Neural cell (in vitro differentiated cells): Measurements from ENCODE around the gene FAM163B.

Experiments
- EP300 ChIP-seq: fragments of 450-650 bp; conservative IDR thresholded peaks from 2 replicates; pipeline ENCODE4 v1.6.1; 2014; ENCODE audit warnings: antibody characterized with exemption, mild to moderate bottlenecking, moderate library complexity; ENCODE audit not compliant: poor library complexity, severe bottlenecking
- EZH2 ChIP-seq: fragments of 200-600, 300-800 bp; shearing (Covaris generic), sonication (generic); IDR thresholded peaks from 2 replicates; pipeline ENCODE4 v1.6.1; 2014; ENCODE audit warnings: antibody characterized with exemption, low read length, borderline replicate concordance, mild to moderate bottlenecking; ENCODE audit not compliant: insufficient read depth, poor library complexity, severe bottlenecking
- POLR2AphosphoS5 ChIP-seq: IDR thresholded peaks from 2 replicates; pipeline ENCODE4 v1.6.1; 2012
- SMC3 ChIP-seq: fragments of 450-650 bp; conservative IDR thresholded peaks from 2 replicates; pipeline ENCODE4 v1.6.1; 2014; ENCODE audit warnings: antibody characterized with exemption, mild to moderate bottlenecking, moderate library complexity; ENCODE audit not compliant: poor library complexity
- TF ChIP-seq, protein P1 (sequence below): fragments of 450-650 bp; IDR thresholded peaks from 2 replicates; pipeline ENCODE4 v1.5.1; 2014; ENCODE audit warnings: antibody characterized with exemption, mild to moderate bottlenecking, moderate library complexity; ENCODE audit not compliant: poor library complexity, severe bottlenecking
- TF ChIP-seq, protein P2 (sequence below): IDR thresholded peaks from 2 replicates; pipeline ENCODE4 v1.6.1; 2012; ENCODE audit warnings: borderline replicate concordance

DNA sequence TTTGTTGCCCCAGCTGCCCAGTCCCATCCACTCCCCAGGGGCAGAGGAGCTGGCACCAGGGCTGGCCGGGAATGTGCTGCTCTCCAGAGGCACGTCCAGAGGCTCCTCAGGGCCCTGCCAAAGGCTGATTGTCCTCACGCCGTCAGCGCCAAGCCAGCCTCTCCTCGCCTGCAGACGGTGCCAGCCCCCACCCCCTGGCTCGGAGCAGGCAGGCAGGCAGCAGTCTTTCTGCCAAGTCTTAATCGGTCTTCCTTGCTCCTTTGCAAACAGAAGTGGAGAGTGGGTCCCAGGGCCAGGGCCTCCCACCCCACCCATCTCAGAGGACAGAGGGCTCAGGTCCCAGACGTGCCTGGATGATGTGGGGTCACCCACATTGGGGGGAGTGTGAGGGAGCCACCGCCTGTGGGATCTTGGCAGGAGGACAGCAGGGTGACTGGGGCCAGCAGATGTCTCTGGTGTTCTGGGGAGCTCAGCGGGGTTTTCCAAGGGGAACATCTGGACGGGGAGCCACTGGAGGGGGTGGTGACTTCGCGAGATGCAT is 36.3 kb downstream of the FAM163B start:
- TF ChIP-seq, protein P1, sequence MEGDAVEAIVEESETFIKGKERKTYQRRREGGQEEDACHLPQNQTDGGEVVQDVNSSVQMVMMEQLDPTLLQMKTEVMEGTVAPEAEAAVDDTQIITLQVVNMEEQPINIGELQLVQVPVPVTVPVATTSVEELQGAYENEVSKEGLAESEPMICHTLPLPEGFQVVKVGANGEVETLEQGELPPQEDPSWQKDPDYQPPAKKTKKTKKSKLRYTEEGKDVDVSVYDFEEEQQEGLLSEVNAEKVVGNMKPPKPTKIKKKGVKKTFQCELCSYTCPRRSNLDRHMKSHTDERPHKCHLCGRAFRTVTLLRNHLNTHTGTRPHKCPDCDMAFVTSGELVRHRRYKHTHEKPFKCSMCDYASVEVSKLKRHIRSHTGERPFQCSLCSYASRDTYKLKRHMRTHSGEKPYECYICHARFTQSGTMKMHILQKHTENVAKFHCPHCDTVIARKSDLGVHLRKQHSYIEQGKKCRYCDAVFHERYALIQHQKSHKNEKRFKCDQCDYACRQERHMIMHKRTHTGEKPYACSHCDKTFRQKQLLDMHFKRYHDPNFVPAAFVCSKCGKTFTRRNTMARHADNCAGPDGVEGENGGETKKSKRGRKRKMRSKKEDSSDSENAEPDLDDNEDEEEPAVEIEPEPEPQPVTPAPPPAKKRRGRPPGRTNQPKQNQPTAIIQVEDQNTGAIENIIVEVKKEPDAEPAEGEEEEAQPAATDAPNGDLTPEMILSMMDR, result no peak
- no peak for TF ChIP-seq EZH2
- no peak for TF ChIP-seq SMC3
- TF ChIP-seq EP300, result no peak
- TF ChIP-seq, protein P2, sequence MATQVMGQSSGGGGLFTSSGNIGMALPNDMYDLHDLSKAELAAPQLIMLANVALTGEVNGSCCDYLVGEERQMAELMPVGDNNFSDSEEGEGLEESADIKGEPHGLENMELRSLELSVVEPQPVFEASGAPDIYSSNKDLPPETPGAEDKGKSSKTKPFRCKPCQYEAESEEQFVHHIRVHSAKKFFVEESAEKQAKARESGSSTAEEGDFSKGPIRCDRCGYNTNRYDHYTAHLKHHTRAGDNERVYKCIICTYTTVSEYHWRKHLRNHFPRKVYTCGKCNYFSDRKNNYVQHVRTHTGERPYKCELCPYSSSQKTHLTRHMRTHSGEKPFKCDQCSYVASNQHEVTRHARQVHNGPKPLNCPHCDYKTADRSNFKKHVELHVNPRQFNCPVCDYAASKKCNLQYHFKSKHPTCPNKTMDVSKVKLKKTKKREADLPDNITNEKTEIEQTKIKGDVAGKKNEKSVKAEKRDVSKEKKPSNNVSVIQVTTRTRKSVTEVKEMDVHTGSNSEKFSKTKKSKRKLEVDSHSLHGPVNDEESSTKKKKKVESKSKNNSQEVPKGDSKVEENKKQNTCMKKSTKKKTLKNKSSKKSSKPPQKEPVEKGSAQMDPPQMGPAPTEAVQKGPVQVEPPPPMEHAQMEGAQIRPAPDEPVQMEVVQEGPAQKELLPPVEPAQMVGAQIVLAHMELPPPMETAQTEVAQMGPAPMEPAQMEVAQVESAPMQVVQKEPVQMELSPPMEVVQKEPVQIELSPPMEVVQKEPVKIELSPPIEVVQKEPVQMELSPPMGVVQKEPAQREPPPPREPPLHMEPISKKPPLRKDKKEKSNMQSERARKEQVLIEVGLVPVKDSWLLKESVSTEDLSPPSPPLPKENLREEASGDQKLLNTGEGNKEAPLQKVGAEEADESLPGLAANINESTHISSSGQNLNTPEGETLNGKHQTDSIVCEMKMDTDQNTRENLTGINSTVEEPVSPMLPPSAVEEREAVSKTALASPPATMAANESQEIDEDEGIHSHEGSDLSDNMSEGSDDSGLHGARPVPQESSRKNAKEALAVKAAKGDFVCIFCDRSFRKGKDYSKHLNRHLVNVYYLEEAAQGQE, result no peak
- no peak for TF ChIP-seq POLR2AphosphoS5
